AG04450 (cell line): ENCODE measurements around the gene PSAP. TPM values are rescaled to one million over a fixed set of nuclear protein-coding genes. Genes with fewer than 3 reads are reported as not detected.

Experiments
- CTCF ChIA-PET: fragments of 300-600, 350-600 bp; formaldehyde crosslinking; extraction: SDS; loops from one replicate; lab custom pipeline; 2022; ENCODE audit warnings: antibody characterized with exemption, inconsistent platforms; lab: Charles Lee
- POLR2A ChIA-PET: fragments of 350-600 bp; formaldehyde crosslinking; extraction: SDS; loops from one replicate; lab custom pipeline; 2021; ENCODE audit warnings: antibody characterized with exemption, inconsistent platforms; lab: Yijun Ruan, JAX
- DNase-seq: peaks from one replicate; pipeline ENCODE4 v3.0.0-alpha.2; 2011; ENCODE audit warnings: low read depth, low spot score
- H3K27ac ChIP-seq: one replicate; pipeline ENCODE4 v1.5.1; 2012; ENCODE audit warnings: low read depth, low read length, control low read depth
- H3K27me3 ChIP-seq: one replicate; pipeline ENCODE4 v1.6.0; 2012; ENCODE audit warnings: low read length; ENCODE audit not compliant: control insufficient read depth, insufficient read depth
- H3K4me3 ChIP-seq: 2 replicates; pipeline ENCODE4 v1.5.1; 2011; ENCODE audit warnings: mild to moderate bottlenecking, low read depth, low read length, control low read depth
- H3K9me3 ChIP-seq: 2 replicates; pipeline ENCODE4 v1.5.1; 2012; ENCODE audit warnings: low read length; ENCODE audit not compliant: control insufficient read depth, insufficient read depth
- CTCF ChIP-seq: IDR thresholded peaks from 2 replicates; pipeline ENCODE4 v1.5.1; 2011; ENCODE audit warnings: low read depth, low read length, control low read depth, inconsistent platforms
- polyA plus RNA-seq: library from polyadenylated mRNA; depleted of rRNA; stranded (reverse); fragments of >200 nt; gene quantifications from 2 replicates; pipeline ENCODE4 v1.2.3, GENCODE V29; 2011

Gene PSAP
- polyA plus RNA-seq, 1 experiment, result 1,594 TPM

- H3K27ac ChIP-seq, result no peak overlapping the region
- ChIA-PET CTCF (no interaction called here), POLR2A (no interaction called here)
- no peak for TF ChIP-seq CTCF
- H3K27me3 ChIP-seq, result peaks cover 32% of the 10 kb centered on the region
- peaks cover 6% of the 10 kb centered on the region for H3K9me3 ChIP-seq
- H3K4me3 ChIP-seq, result no peak overlapping the region
- no peak for DNase-seq
Observed at GRCh38 chr10:71779641-71780040, 71.4 kb downstream of the PSAP start.

GRCh38 chr10:71778071-71778825 lies 72.8 kb downstream of the PSAP start:
- ChIA-PET CTCF (interaction anchor here (0.6 kb wide), 1 partner anchor 19 kb away, joined by 3 read pairs; no protein-coding TSS in a partner anchor), POLR2A (no interaction called here)
- Histone ChIP-seq H3K9me3 (peaks cover 6% of the 10 kb centered on the region), H3K4me3 (no peak overlapping the region), H3K27me3 (peaks cover 28% of the 10 kb centered on the region), H3K27ac (no peak overlapping the region)
- DNase-seq, result no peak
- no peak for TF ChIP-seq CTCF

- POLR2A ChIA-PET, result no interaction called here
- Histone ChIP-seq H3K27me3 (peaks cover 26% of the 10 kb centered on the region), H3K27ac (no peak overlapping the region), H3K9me3 (peaks cover 6% of the 10 kb centered on the region), H3K4me3 (no peak overlapping the region)
- TF ChIP-seq CTCF, result no peak
- CTCF ChIA-PET, result interaction anchor here (0.6 kb wide), 1 partner anchor 18 kb away, joined by 4 read pairs; no protein-coding TSS in a partner anchor
- no peak for DNase-seq
Observed at GRCh38 chr10:71777213-71777985, 73.7 kb downstream of the PSAP start.

GRCh38 chr10:71776481-71776925 lies 74.5 kb downstream of the PSAP start:
- no peak for TF ChIP-seq CTCF
- POLR2A ChIA-PET, result no interaction called here
- no peak overlapping the region for H3K4me3 ChIP-seq

More at GRCh38 chr10:71776481-71776925, 74.5 kb downstream of the PSAP start:
- peaks cover 17% of the 10 kb centered on the region for H3K27me3 ChIP-seq
- CTCF ChIA-PET, result no interaction called here
- H3K9me3 ChIP-seq, result peaks cover 6% of the 10 kb centered on the region
- no peak overlapping the region for H3K27ac ChIP-seq
- DNase-seq, result no peak
